GM10266 (cell line): ENCODE results near the gene AFM.

Experiments
- DNase-seq: peaks from one replicate; pipeline ENCODE4 v3.0.0; 2012; ENCODE audit errors: extremely low spot score
- CTCF ChIP-seq: IDR thresholded peaks from 2 replicates; pipeline ENCODE4 v1.5.1; 2012; ENCODE audit warnings: mild to moderate bottlenecking, low read depth; ENCODE audit not compliant: control insufficient read depth, insufficient read depth; ENCODE audit errors: missing control alignments

The AFM gene

DNA sequence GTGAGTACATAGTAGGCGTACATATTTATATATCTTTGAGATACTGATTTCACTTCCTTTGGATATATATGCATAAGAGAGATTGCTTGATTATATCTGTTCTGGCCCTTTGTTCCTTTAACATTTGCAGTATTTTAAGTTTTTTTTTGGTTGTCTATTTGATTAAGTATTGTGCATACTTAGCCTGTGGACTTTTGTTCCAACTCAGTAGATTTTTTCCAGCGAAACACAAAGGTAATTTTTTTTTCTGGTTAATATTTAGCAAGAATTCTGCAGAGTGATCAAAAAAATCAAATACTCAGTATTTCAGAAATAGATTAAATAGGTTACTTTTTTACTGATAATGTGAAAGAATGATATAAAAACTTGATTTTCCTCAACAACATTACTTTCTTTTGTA lies at the start of gene AFM:
TSS of gene AFM (plus strand) at position 388 of the 400 bp plus-strand sequence. CDS start 31 bp downstream, outside the sequence.
- no peak for DNase-seq
- no peak for TF ChIP-seq CTCF

DNA sequence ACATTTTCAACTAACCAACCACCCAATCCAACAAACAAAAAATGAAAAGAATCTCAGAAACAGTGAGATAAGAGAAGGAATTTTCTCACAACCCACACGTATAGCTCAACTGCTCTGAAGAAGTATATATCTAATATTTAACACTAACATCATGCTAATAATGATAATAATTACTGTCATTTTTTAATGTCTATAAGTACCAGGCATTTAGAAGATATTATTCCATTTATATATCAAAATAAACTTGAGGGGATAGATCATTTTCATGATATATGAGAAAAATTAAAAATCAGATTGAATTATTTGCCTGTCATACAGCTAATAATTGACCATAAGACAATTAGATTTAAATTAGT lies 49.8 kb upstream of the AFM start:
- no peak for TF ChIP-seq CTCF

DNA sequence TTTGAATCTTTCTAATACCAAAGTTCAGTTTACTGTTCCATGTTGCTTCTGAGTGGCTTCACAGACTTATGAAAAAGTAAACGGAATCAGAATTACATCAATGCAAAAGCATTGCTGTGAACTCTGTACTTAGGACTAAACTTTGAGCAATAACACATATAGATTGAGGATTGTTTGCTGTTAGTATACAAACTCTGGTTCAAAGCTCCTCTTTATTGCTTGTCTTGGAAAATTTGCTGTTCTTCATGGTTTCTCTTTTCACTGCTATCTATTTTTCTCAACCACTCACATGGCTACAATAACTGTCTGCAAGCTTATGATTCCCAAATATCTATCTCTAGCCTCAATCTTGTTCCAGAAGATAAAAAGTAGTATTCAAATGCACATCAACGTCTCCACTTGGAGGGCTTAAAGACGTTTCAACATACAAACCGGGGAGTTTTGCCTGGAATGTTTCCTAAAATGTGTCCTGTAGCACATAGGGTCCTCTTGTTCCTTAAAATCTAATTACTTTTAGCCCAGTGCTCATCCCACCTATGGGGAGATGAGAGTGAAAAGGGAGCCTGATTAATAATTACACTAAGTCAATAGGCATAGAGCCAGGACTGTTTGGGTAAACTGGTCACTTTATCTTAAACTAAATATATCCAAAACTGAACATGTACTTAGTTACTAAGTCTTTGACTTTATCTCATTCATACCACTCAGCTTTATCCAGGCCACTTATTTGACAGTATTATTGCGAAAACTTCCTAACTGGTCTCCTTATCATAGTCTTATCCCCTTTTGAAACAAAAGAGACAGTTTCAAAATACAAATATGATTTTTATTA lies 49.2 kb upstream of the AFM start:
- no peak for DNase-seq
- no peak for TF ChIP-seq CTCF

More for the DNA sequence above, 49.8 kb upstream of the AFM start:
- no peak for DNase-seq

GRCh38 chr4:73433140-73433539 lies 48.4 kb upstream of the AFM start:
- TF ChIP-seq CTCF = no peak
- no peak for DNase-seq

GRCh38 chr4:73434311-73434710 lies 47.2 kb upstream of the AFM start:
- no peak for DNase-seq
- TF ChIP-seq CTCF = no peak

DNA sequence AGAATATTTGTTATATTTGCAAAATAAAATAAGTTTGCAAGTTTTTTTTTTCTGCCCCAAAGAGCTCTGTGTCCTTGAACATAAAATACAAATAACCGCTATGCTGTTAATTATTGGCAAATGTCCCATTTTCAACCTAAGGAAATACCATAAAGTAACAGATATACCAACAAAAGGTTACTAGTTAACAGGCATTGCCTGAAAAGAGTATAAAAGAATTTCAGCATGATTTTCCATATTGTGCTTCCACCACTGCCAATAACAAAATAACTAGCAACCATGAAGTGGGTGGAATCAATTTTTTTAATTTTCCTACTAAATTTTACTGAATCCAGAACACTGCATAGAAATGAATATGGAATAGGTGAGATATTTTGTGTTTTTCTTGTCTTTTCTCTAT lies 45.6 kb upstream of the AFM start, which contains the start of gene AFP:
TSS of gene AFP (plus strand) at position 238 of the 400 bp plus-strand sequence. CDS start at position 280, 42 bp downstream.
- DNase-seq = no peak
- no peak for TF ChIP-seq CTCF
